WTC11 (cell line): ENCODE data around the gene RIMS4. TPM values are rescaled to one million over a fixed set of nuclear protein-coding genes. Genes with fewer than 3 reads are reported as not detected.

ENCODE experiments used
- ATAC-seq: fragments of 200-7000 bp; cut with Tn5 transposase; 2 replicates; pipeline ENCODE4 v1.10.0; 2021; ENCODE audit warnings: mild to moderate bottlenecking, moderate library complexity
- CTCF ChIA-PET: fragments of 300-600 bp; sonication (Branson Sonifier 250); formaldehyde crosslinking; loops from one replicate; lab custom pipeline; 2021; ENCODE audit warnings: antibody characterized with exemption; lab: Charles Lee
- POLR2A ChIA-PET: fragments of 350-600 bp; sonication (Branson Sonifier 250); formaldehyde crosslinking; loops from one replicate; lab custom pipeline; 2021; ENCODE audit warnings: antibody characterized with exemption; lab: Charles Lee
- DNase-seq: peaks from one replicate; pipeline ENCODE4 v3.0.0; 2021; ENCODE audit warnings: low spot score
- H3K27ac Mint-ChIP-seq: 2 replicates; pipeline ENCODE4 v1.8.0; 2021; ENCODE audit warnings: mixed read lengths
- H3K27me3 Mint-ChIP-seq: 2 replicates; pipeline ENCODE4 v1.8.0; 2021; ENCODE audit warnings: low read depth, mild to moderate bottlenecking, moderate library complexity, mixed read lengths
- H3K36me3 Mint-ChIP-seq: 2 replicates; pipeline ENCODE4 v1.8.0; 2021; ENCODE audit warnings: mixed read lengths
- H3K4me1 Mint-ChIP-seq: 2 replicates; pipeline ENCODE4 v1.8.0; 2022; ENCODE audit warnings: mixed read lengths
- H3K4me3 Mint-ChIP-seq: 2 replicates; pipeline ENCODE4 v1.8.0; 2021; ENCODE audit warnings: mild to moderate bottlenecking, moderate library complexity, mixed read lengths
- H3K9me3 Mint-ChIP-seq: 2 replicates; pipeline ENCODE4 v1.8.0; 2021; ENCODE audit warnings: mixed read lengths
- AFF4 ChIP-seq: sonication (generic); formaldehyde crosslinking; IDR thresholded peaks from 2 replicates; pipeline ENCODE4 v1.8.1; 2023; ENCODE audit warnings: mild to moderate bottlenecking, missing genetic modification reagents, borderline replicate concordance
- ATF3 ChIP-seq: sonication (generic); formaldehyde crosslinking; conservative IDR thresholded peaks from 2 replicates; pipeline ENCODE4 v1.8.1; 2022; ENCODE audit warnings: mild to moderate bottlenecking, missing genetic modification reagents
- FOXP4 ChIP-seq: sonication (generic); formaldehyde crosslinking; IDR thresholded peaks from 2 replicates; pipeline ENCODE4 v1.8.0; 2022; ENCODE audit warnings: mild to moderate bottlenecking, missing genetic modification reagents
- GTF2I ChIP-seq: fragments of 250-450 bp; sonication (Bioruptor Pico); conservative IDR thresholded peaks from 2 replicates; pipeline ENCODE4 v1.4.0; 2021; ENCODE audit warnings: mild to moderate bottlenecking
- IRF1 ChIP-seq: sonication (generic); formaldehyde crosslinking; IDR thresholded peaks from 2 replicates; pipeline ENCODE4 v1.8.0; 2023; ENCODE audit warnings: missing genetic modification reagents
- NR1H2 ChIP-seq: sonication (generic); formaldehyde crosslinking; IDR thresholded peaks from 2 replicates; pipeline ENCODE4 v1.9.0; 2021; ENCODE audit warnings: mild to moderate bottlenecking, moderate library complexity, missing genetic modification reagents
- NR3C1 ChIP-seq: sonication (generic); formaldehyde crosslinking; conservative IDR thresholded peaks from 2 replicates; pipeline ENCODE4 v1.8.1; 2023; ENCODE audit warnings: low read depth, mild to moderate bottlenecking, missing genetic modification reagents
- PREB ChIP-seq: sonication (generic); formaldehyde crosslinking; IDR thresholded peaks from 2 replicates; pipeline ENCODE4 v1.8.1; 2022; ENCODE audit warnings: mild to moderate bottlenecking, missing genetic modification reagents, moderate library complexity, borderline replicate concordance
- RORB ChIP-seq: fragments of 250-450 bp; sonication (Bioruptor Pico); IDR thresholded peaks from 2 replicates; pipeline ENCODE4 v1.9.0; 2021; ENCODE audit warnings: mild to moderate bottlenecking
- SMAD3 ChIP-seq: sonication (generic); formaldehyde crosslinking; IDR thresholded peaks from 2 replicates; pipeline ENCODE4 v1.8.0; 2022; ENCODE audit warnings: missing genetic modification reagents, mild to moderate bottlenecking, borderline replicate concordance
- ZNF219 ChIP-seq: sonication (generic); formaldehyde crosslinking; IDR thresholded peaks from 2 replicates; pipeline ENCODE4 v1.8.0; 2023; ENCODE audit warnings: missing genetic modification reagents, mild to moderate bottlenecking, borderline replicate concordance
- ZNF281 ChIP-seq: sonication (generic); formaldehyde crosslinking; IDR thresholded peaks from 2 replicates; pipeline ENCODE4 v1.8.0; 2023; ENCODE audit warnings: mild to moderate bottlenecking, missing genetic modification reagents
- ZNF416 ChIP-seq: fragments of 250-450 bp; sonication (Bioruptor Pico); IDR thresholded peaks from 2 replicates; pipeline ENCODE4 v1.9.0; 2021; ENCODE audit warnings: mild to moderate bottlenecking, inconsistent platforms
- total RNA-seq: library from RNA; stranded (reverse); gene quantifications from 3 replicates; pipeline ENCODE4 v1.2.3, GENCODE V29; 2021

Gene RIMS4
- total RNA-seq, 1 experiment from 2014 or later = 24.8 TPM

- TF ChIP-seq SMAD3 (CRISPR knock-in tag) (no peak), ZNF219 (CRISPR knock-in tag) (no peak), GTF2I (CRISPR knock-in tag) (no peak)
Measured at GRCh38 chr20:44709380-44709779, 101.0 kb downstream of the RIMS4 start (continued).

- CTCF ChIA-PET = interaction anchor here (2.0 kb wide), 1 partner anchor 11 kb away, joined by 8 read pairs; no protein-coding TSS in a partner anchor
Measured at GRCh38 chr20:44707018-44707579, 103.2 kb downstream of the RIMS4 start.

GRCh38 chr20:44706301-44707017 lies 103.9 kb downstream of the RIMS4 start:
- TF ChIP-seq AFF4 (CRISPR knock-in tag) (no peak), PREB (CRISPR knock-in tag) (no peak), ZNF416 (no peak)
- H3K4me1 Mint-ChIP-seq = peaks cover 10% of the 10 kb centered on the region
- H3K9me3 Mint-ChIP-seq = no peaks in the 10 kb centered on the region
- ChIA-PET CTCF (interaction anchor here (0.6 to 2.0 kb wide), 4 partner anchors 11 to 42 kb away, joined by 3 to 8 read pairs (median 4); no protein-coding TSS in a partner anchor), POLR2A (no interaction called here)
- ATAC-seq = no peak; the same call in 1 of the 2 replicates
- H3K27me3 Mint-ChIP-seq = no peaks in the 10 kb centered on the region; the same call in 1 of the 2 replicates
- H3K27ac Mint-ChIP-seq = no peak overlapping the region
- DNase-seq = no peak
- H3K36me3 Mint-ChIP-seq = no peaks in the 10 kb centered on the region
- no peak overlapping the region for H3K4me3 Mint-ChIP-seq

More at GRCh38 chr20:44707018-44707579, 103.2 kb downstream of the RIMS4 start:
- no peak overlapping the region for H3K4me3 Mint-ChIP-seq
- H3K4me1 Mint-ChIP-seq = peaks cover 6% of the 10 kb centered on the region; the same call in 1 of the 2 replicates
- H3K27me3 Mint-ChIP-seq = no peaks in the 10 kb centered on the region; the same call in 1 of the 2 replicates
- H3K27ac Mint-ChIP-seq = no peak overlapping the region
- H3K36me3 Mint-ChIP-seq = no peaks in the 10 kb centered on the region
- ATAC-seq (no peak), DNase-seq (no peak)
- H3K9me3 Mint-ChIP-seq = no peaks in the 10 kb centered on the region
- TF ChIP-seq NR3C1 (CRISPR knock-in tag) (no peak), FOXP4 (CRISPR knock-in tag) (no peak)
- POLR2A ChIA-PET = no interaction called here

- no peak for DNase-seq
- Mint-ChIP-seq H3K27me3 (no peaks in the 10 kb centered on the region), H3K4me1 (peaks cover 19% of the 10 kb centered on the region), H3K27ac (no peak overlapping the region), H3K4me3 (no peak overlapping the region), H3K9me3 (no peaks in the 10 kb centered on the region), H3K36me3 (no peaks in the 10 kb centered on the region)
- ChIA-PET CTCF (interaction anchor here (0.6 to 2.0 kb wide), 4 partner anchors 12 to 43 kb away, joined by 3 to 8 read pairs (median 4); no protein-coding TSS in a partner anchor), POLR2A (no interaction called here)
- ATAC-seq = no peak
- TF ChIP-seq ATF3 (CRISPR knock-in tag) (no peak), NR1H2 (CRISPR knock-in tag) (no peak), RORB (no peak), IRF1 (CRISPR knock-in tag) (no peak), ZNF281 (CRISPR knock-in tag) (no peak)
Measured at GRCh38 chr20:44705364-44706094, 104.8 kb downstream of the RIMS4 start.
